Activated CD4-positive, alpha-beta T cell treated with anti-CD3 and anti-CD28 coated beads for 48 hours (primary cell): ENCODE measurements around the gene CDC25B.
"Not testable (repeated sequence)": the region's sequence is repeated elsewhere in the genome, so short reads cannot be mapped to it uniquely, and the experiment has no call there.

Experiments
- DNase-seq: peaks from one replicate; pipeline ENCODE4 v3.0.0-alpha.2; 2020

The CDC25B gene

GRCh38 chr20:3842348-3842930 is 46.3 kb downstream of the CDC25B start:
- no peak for DNase-seq

- DNase-seq, result no peak
These were observed 47.4 kb downstream of the CDC25B start for GRCh38 chr20:3843490-3843889.

- not testable (repeated sequence) for DNase-seq
These were observed 48.0 kb downstream of the CDC25B start for GRCh38 chr20:3843990-3844619.

DNA sequence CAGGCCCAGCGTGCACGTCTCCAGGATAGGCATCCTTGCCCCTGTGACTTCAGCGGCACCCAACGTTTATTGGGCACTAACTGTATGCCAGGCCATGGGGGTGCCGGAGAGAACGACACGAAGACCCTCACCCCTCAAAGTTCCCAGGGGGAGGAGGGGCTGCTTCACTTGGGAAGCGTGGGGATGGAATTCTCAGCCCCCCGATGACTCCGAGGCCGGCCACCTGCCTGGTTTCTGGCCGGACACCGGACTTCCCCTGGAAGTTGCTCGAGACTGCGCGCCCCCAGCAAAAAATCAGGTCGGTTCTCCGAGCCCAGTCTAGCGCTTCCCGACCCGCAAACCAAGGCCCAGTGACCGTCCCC is 50.2 kb downstream of the CDC25B start:
- DNase-seq, result no peak

- DNase-seq, result peak; percentile 90
These were observed 50.8 kb downstream of the CDC25B start, which contains the start of gene MAVS for GRCh38 chr20:3846740-3847428. Gene MAVS (plus strand): TSS chr20:3846834. CDS start chr20:3854625, 7,791 bp downstream.

- peak; percentile 9 for DNase-seq
These were observed 51.4 kb downstream of the CDC25B start for GRCh38 chr20:3847429-3847940.

DNA sequence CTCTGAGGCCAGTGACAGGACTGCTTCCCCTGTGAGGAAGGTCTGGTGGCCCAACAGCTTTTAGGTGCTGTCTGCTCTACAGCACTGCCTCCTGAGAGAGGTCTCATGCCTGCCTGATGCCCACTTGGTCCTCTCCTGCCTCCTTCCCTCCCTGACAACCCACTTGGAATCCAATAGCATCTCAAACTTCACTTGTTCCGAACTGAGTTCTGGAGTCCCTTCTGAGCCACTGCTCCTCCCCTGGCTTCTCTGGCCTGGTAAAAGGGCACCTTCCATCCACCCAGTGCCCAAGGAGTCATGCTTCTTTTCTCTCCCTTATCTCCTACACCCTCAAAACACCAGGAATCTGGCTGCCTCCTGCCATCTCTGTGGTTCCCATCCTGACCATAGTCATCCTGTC is 52.5 kb downstream of the CDC25B start:
- no peak for DNase-seq

GRCh38 chr20:3854462-3854871 is 58.4 kb downstream of the CDC25B start:
- no peak for DNase-seq
